Left lung (tissue), 10 donors: ENCODE results near the gene GHR. TPM values are rescaled to one million over a fixed set of nuclear protein-coding genes. Genes with fewer than 3 reads are reported as not detected.

Experiments
- ATAC-seq: fragments of 200-7000 bp; cut with Tn5 transposase; one replicate; pipeline ENCODE4 v1.9.1; 2020; ENCODE audit warnings: moderate library complexity
- DNase-seq, 4 donors: peaks; one replicate each; pipeline ENCODE4 v3.0.0-alpha.2; 2013 to 2020
- H3K27ac ChIP-seq, 2 donors: fragments of 200-600 bp; sonication (generic) in 1 of 2; one replicate each; pipeline versions ENCODE4 v1.5.0 to v1.8.0; 2020 to 2021
- H3K27me3 ChIP-seq, 2 donors: fragments of 200-600 bp; sonication (generic) in 1 of 2; one replicate each; pipeline versions ENCODE4 v1.5.0 to v1.8.0; 2020 to 2021
- H3K36me3 ChIP-seq, 2 donors: fragments of 200-600 bp; sonication (generic) in 1 of 2; one replicate each; pipeline versions ENCODE4 v1.5.0 to v1.8.0; 2020 to 2021
- H3K4me1 ChIP-seq, 2 donors: fragments of 200-600 bp; one replicate each; pipeline ENCODE4 v1.8.0; 2021
- H3K4me3 ChIP-seq, 2 donors: fragments of 200-600 bp; sonication (generic) in 1 of 2; one replicate each; pipeline versions ENCODE4 v1.5.0 to v1.8.0; 2020 to 2021; ENCODE audit warnings: mild to moderate bottlenecking in 1 of 2
- H3K9me3 ChIP-seq, 2 donors: fragments of 200-600 bp; sonication (generic) in 1 of 2; one replicate each; pipeline versions ENCODE4 v1.5.0 to v1.8.0; 2020 to 2021
- CTCF ChIP-seq, 2 donors: fragments of 200-600 bp; sonication (generic) in 1 of 2; IDR thresholded peaks; one replicate each; pipeline versions ENCODE4 v1.5.0 to v1.8.0; 2021; ENCODE audit warnings: antibody characterized with exemption in 2 of 2
- intact Hi-C, 2 donors: fragments of 100-400 bp; cut with DNase I; formaldehyde crosslinking; loops; one replicate each; pipeline versions ENCODE4 v1.11.2 to v1.14.2; 2022
- polyA plus RNA-seq, 6 donors: library from polyadenylated mRNA; unstranded; fragments of 120-200 nt; gene quantifications; one replicate each; pipeline ENCODE4 v1.2.1, GENCODE V29; 2013; ENCODE audit not compliant: insufficient read length in 6 of 6
- total RNA-seq, 2 donors: library from RNA; stranded (reverse); fragmentation: NEBNext Ultra II Directional; extraction: Animal tissue kit (Norgen Biotek cat#: 25700); gene quantifications; one replicate each; pipeline ENCODE4 v1.2.1, GENCODE V29; 2021
- donor health status: DM: no; HTN: yes; CAD: no.
- donor health status: DM: no; HTN: no; CAD: no.

GHR gene
- total and polyA plus RNA-seq, 8 donors = 5.7 to 30.5 (median 26.3) TPM

GRCh38 chr5:42522783-42523182 lies 99.5 kb downstream of the GHR start:
- DNase-seq = no peak
- TF ChIP-seq CTCF (IDR thresholded peaks at IDR 0.05) = no peak
- intact Hi-C loops = no loop called here
- no peaks in the 10 kb centered on the region for H3K36me3 ChIP-seq
- no peaks in the 10 kb centered on the region for H3K27me3 ChIP-seq
- peaks cover 0 to 10% of the 10 kb centered on the region in 2 donors for H3K9me3 ChIP-seq
- H3K4me1 ChIP-seq = peaks cover 0 to 5% of the 10 kb centered on the region in 2 donors
- H3K27ac ChIP-seq = no peak overlapping the region
- ATAC-seq = no peak
- H3K4me3 ChIP-seq = no peak overlapping the region

- DNase-seq (no peak), ATAC-seq (no peak)
- no peak overlapping the region for H3K27ac ChIP-seq
- H3K27me3 ChIP-seq = no peaks in the 10 kb centered on the region
- H3K36me3 ChIP-seq = no peaks in the 10 kb centered on the region
- H3K4me3 ChIP-seq = no peak overlapping the region
- peaks cover 0 to 10% of the 10 kb centered on the region in 2 donors for H3K9me3 ChIP-seq
- no peak for TF ChIP-seq CTCF (IDR thresholded peaks at IDR 0.05)
- no peaks in the 10 kb centered on the region for H3K4me1 ChIP-seq
- intact Hi-C loops = no loop called here
These were observed 102.9 kb downstream of the GHR start for GRCh38 chr5:42526179-42526578.

GRCh38 chr5:42531611-42532010 lies 108.4 kb downstream of the GHR start:
- DNase-seq (no peak), ATAC-seq (no peak)
- Histone ChIP-seq H3K4me1 (no peaks in the 10 kb centered on the region), H3K27ac (no peak overlapping the region), H3K9me3 (peaks cover 0 to 5% of the 10 kb centered on the region in 2 donors), H3K4me3 (no peak overlapping the region), H3K36me3 (no peaks in the 10 kb centered on the region), H3K27me3 (no peaks in the 10 kb centered on the region)
- intact Hi-C loops = no loop called here
- no peak for TF ChIP-seq CTCF (IDR thresholded peaks at IDR 0.05)

GRCh38 chr5:42542106-42542505 lies 118.9 kb downstream of the GHR start:
- Histone ChIP-seq H3K4me3 (no peak overlapping the region), H3K27ac (no peak overlapping the region), H3K9me3 (peaks cover 0 to 16% of the 10 kb centered on the region in 2 donors), H3K4me1 (no peaks in the 10 kb centered on the region), H3K27me3 (no peaks in the 10 kb centered on the region), H3K36me3 (no peaks in the 10 kb centered on the region)
- intact Hi-C loops = no loop called here
- no peak for TF ChIP-seq CTCF (IDR thresholded peaks at IDR 0.05)
- ATAC-seq (no peak), DNase-seq (no peak)

GRCh38 chr5:42543774-42544173 lies 120.5 kb downstream of the GHR start:
- Histone ChIP-seq H3K27me3 (no peaks in the 10 kb centered on the region), H3K9me3 (peaks cover 0 to 15% of the 10 kb centered on the region in 2 donors), H3K36me3 (no peaks in the 10 kb centered on the region), H3K27ac (no peak overlapping the region), H3K4me1 (no peaks in the 10 kb centered on the region), H3K4me3 (no peak overlapping the region)
- no peak for DNase-seq
- intact Hi-C loops = no loop called here
- ATAC-seq = no peak
- TF ChIP-seq CTCF (IDR thresholded peaks at IDR 0.05) = no peak
